ENCODE results near the gene KSR2. TPM values are rescaled to one million over a fixed set of nuclear protein-coding genes. Genes with fewer than 3 reads are reported as not detected.

The KSR2 gene
- total RNA-seq, 1 donor from 2014 or later, result 0.02 TPM

GRCh38 chr12:117427211-117427610, 541.6 kb downstream of the KSR2 start:
- intact Hi-C loops (cut with micrococcal nuclease), result no loop called here

GRCh38 chr12:117421987-117422386, 546.8 kb downstream of the KSR2 start:
- intact Hi-C loops (cut with micrococcal nuclease), result no loop called here

- intact Hi-C loops (cut with micrococcal nuclease), result no loop called here
These were observed 547.6 kb downstream of the KSR2 start for GRCh38 chr12:117421068-117421752.

- intact Hi-C loops (cut with micrococcal nuclease), result no loop called here
These were observed 551.8 kb downstream of the KSR2 start for GRCh38 chr12:117417004-117417403.

GRCh38 chr12:117412465-117413188, 556.2 kb downstream of the KSR2 start:
- intact Hi-C loops (cut with micrococcal nuclease), result no loop called here

GRCh38 chr12:117409286-117409685, 559.5 kb downstream of the KSR2 start:
- intact Hi-C loops (cut with micrococcal nuclease), result no loop called here

GRCh38 chr12:117408161-117408791, 560.5 kb downstream of the KSR2 start:
- intact Hi-C loops (cut with micrococcal nuclease), result no loop called here

- intact Hi-C loops (cut with micrococcal nuclease), result no loop called here
These were observed 563.9 kb downstream of the KSR2 start for GRCh38 chr12:117404940-117405339.

- intact Hi-C loops (cut with micrococcal nuclease), result no loop called here
These were observed 564.5 kb downstream of the KSR2 start for GRCh38 chr12:117404203-117404853.

- intact Hi-C loops (cut with micrococcal nuclease), result no loop called here
These were observed 565.1 kb downstream of the KSR2 start for GRCh38 chr12:117403586-117404139.

Other genes starting within 250 kb of the KSR2 start
- gene RFC5, start 47.7 kb upstream of the KSR2 start, total RNA-seq, result 53.6 and 53.7 TPM in 2 replicates
- gene WSB2, start 92.2 kb upstream of the KSR2 start, total RNA-seq, result 52.3 and 53.6 TPM in 2 replicates
- gene VSIG10, start 135.0 kb upstream of the KSR2 start, total RNA-seq, result 5.7 and 9.8 TPM in 2 replicates
- gene PEBP1, start 167.1 kb upstream of the KSR2 start, total RNA-seq, result 113 and 119 TPM in 2 replicates

Data from T-helper 2 cell treated with Interferon-gamma antibody and Interleukin-4, amounts not matched to agents 100 ng/mL and 5 ng/mL, for 36 hours (primary cell).